DND-41 (cell line): ENCODE results near the gene SH2D3C.
A peak's percentile ranks its signal among the peaks of the same experiment; 100 is the strongest.

ENCODE experiments used
- ATAC-seq: fragments of 200-7000 bp; cut with Tn5 transposase; 3 replicates; pipeline ENCODE4 v1.9.1; 2021; ENCODE audit warnings: low read depth; ENCODE audit not compliant: insufficient read depth
- DNase-seq: peaks from one replicate; pipeline ENCODE4 v3.0.0-alpha.2; 2020
- H2AFZ ChIP-seq: 2 replicates; pipeline ENCODE4 v1.6.0; 2012; ENCODE audit warnings: low read depth, low read length
- H3K27ac ChIP-seq: 2 replicates; pipeline ENCODE4 v1.5.1; 2012; ENCODE audit warnings: low read length, inconsistent platforms
- H3K27me3 ChIP-seq: fragments of 200-600 bp; sonication (generic); 2 replicates; pipeline ENCODE4 v1.6.0; 2012; ENCODE audit warnings: low read length, mild to moderate bottlenecking, inconsistent platforms; ENCODE audit not compliant: insufficient read depth, poor library complexity
- H3K36me3 ChIP-seq: 2 replicates; pipeline ENCODE4 v1.5.1; 2012; ENCODE audit warnings: low read length, inconsistent platforms; ENCODE audit not compliant: insufficient read depth
- H3K4me1 ChIP-seq: 2 replicates; pipeline ENCODE4 v1.5.1; 2012; ENCODE audit warnings: mild to moderate bottlenecking, low read length; ENCODE audit not compliant: insufficient read depth
- H3K4me2 ChIP-seq: 2 replicates; pipeline ENCODE4 v1.6.0; 2012; ENCODE audit warnings: mild to moderate bottlenecking, moderate library complexity, low read length, inconsistent platforms; ENCODE audit not compliant: insufficient read depth
- H3K4me3 ChIP-seq, 2 experiments: fragments of 200-600 bp in 1 of 2; shearing (Covaris generic) in 1 of 2; 2 replicates each; pipeline ENCODE4 v1.5.1; 2012 to 2016; ENCODE audit warnings: inconsistent platforms in 2 of 2, low read length in 2 of 2, mild to moderate bottlenecking in 2 of 2, low read depth in 1 of 2, moderate library complexity in 1 of 2
- H3K79me2 ChIP-seq: 2 replicates; pipeline ENCODE4 v1.6.0; 2012; ENCODE audit warnings: low read length, inconsistent platforms; ENCODE audit not compliant: insufficient read depth
- H3K9ac ChIP-seq: 2 replicates; pipeline ENCODE4 v1.6.0; 2012; ENCODE audit warnings: low read depth, mild to moderate bottlenecking, inconsistent platforms, low read length, moderate library complexity
- H3K9me3 ChIP-seq: 2 replicates; pipeline ENCODE4 v1.5.1; 2012; ENCODE audit warnings: low read length, moderate library complexity, mild to moderate bottlenecking, inconsistent platforms; ENCODE audit not compliant: insufficient read depth, severe bottlenecking
- H4K20me1 ChIP-seq: 2 replicates; pipeline ENCODE4 v1.6.0; 2012; ENCODE audit warnings: low read length; ENCODE audit not compliant: insufficient read depth
- CTCF ChIP-seq: IDR thresholded peaks from 2 replicates; pipeline ENCODE4 v1.5.1; 2012; ENCODE audit warnings: borderline replicate concordance, low read length, moderate library complexity, mild to moderate bottlenecking; ENCODE audit not compliant: poor library complexity, severe bottlenecking; ENCODE audit errors: extremely low read depth
- EZH2 ChIP-seq: IDR thresholded peaks from 3 replicates; pipeline ENCODE4 v1.6.1; 2012; ENCODE audit warnings: borderline replicate concordance, low read depth, mild to moderate bottlenecking, moderate library complexity, low read length, inconsistent platforms; ENCODE audit not compliant: severe bottlenecking

Gene SH2D3C

GRCh38 chr9:127777368-127777980 lies 992 bp downstream of the SH2D3C start:
- H3K4me2 ChIP-seq: peak overlapping the region; percentile 71

GRCh38 chr9:127776924-127777289 lies 1.6 kb downstream of the SH2D3C start:
- Histone ChIP-seq H3K9ac (peak overlapping the region; percentile 69), H3K4me2 (peak overlapping the region; percentile 71), H2AFZ (no peak overlapping the region), H3K27ac (peak overlapping the region; percentile 91), H3K4me1 (peaks cover 49% of the 10 kb centered on the region), H3K36me3 (peaks cover 17% of the 10 kb centered on the region), H3K27me3 (no peaks in the 10 kb centered on the region), H3K79me2 (peaks cover 48% of the 10 kb centered on the region), H4K20me1 (no peaks in the 10 kb centered on the region), H3K4me3 (peak overlapping the region; percentile 28 to 71), H3K9me3 (no peaks in the 10 kb centered on the region)
- 0 out of 3 replicates have a peak, but pooled peaks have one; percentile 2 for ATAC-seq
- DNase-seq: no peak
- no peak for TF ChIP-seq EZH2
- no peak for TF ChIP-seq CTCF

More at GRCh38 chr9:127777368-127777980, 992 bp downstream of the SH2D3C start:
- H3K79me2 ChIP-seq: peaks cover 49% of the 10 kb centered on the region
- H3K9me3 ChIP-seq: no peaks in the 10 kb centered on the region
- H2AFZ ChIP-seq: no peak overlapping the region
- peak overlapping the region; percentile 69 for H3K9ac ChIP-seq
- ATAC-seq (no peak), DNase-seq (no peak)
- H3K27ac ChIP-seq: peak overlapping the region; percentile 91
- H3K4me1 ChIP-seq: peaks cover 49% of the 10 kb centered on the region
- no peaks in the 10 kb centered on the region for H3K27me3 ChIP-seq
- H3K36me3 ChIP-seq: peaks cover 19% of the 10 kb centered on the region
- TF ChIP-seq CTCF: no peak
- no peak for TF ChIP-seq EZH2
- H3K4me3 ChIP-seq: peak overlapping the region in 1 of 2 experiments; percentile 71; a peak in 3 of 4 replicates
- no peaks in the 10 kb centered on the region for H4K20me1 ChIP-seq

GRCh38 chr9:127776195-127776923 lies 2.1 kb downstream of the SH2D3C start:
- Histone ChIP-seq H3K27me3 (no peaks in the 10 kb centered on the region), H2AFZ (peak overlapping the region; percentile 15; the same call in 1 of the 2 replicates), H3K4me1 (peaks cover 54% of the 10 kb centered on the region), H3K4me3 (peak overlapping the region; percentile 28 to 71), H4K20me1 (no peaks in the 10 kb centered on the region), H3K9me3 (no peaks in the 10 kb centered on the region), H3K79me2 (peaks cover 43% of the 10 kb centered on the region), H3K36me3 (peaks cover 12% of the 10 kb centered on the region; the same call in 1 of the 2 replicates), H3K27ac (peak overlapping the region; percentile 91), H3K9ac (peak overlapping the region; percentile 69), H3K4me2 (peak overlapping the region; percentile 71)
- DNase-seq (peak; percentile 95), ATAC-seq (peak; percentile 80)
- no peak for TF ChIP-seq EZH2
- TF ChIP-seq CTCF: peak; percentile 25
